H9 (cell line): ENCODE measurements around the gene SLC29A2. TPM values are rescaled to one million over a fixed set of nuclear protein-coding genes. Genes with fewer than 3 reads are reported as not detected.
"Not testable (repeated sequence)": the region's sequence is repeated elsewhere in the genome, so short reads cannot be mapped to it uniquely, and the experiment has no call there.

Experiments used
- DNase-seq: peaks from one replicate; pipeline ENCODE4 v3.0.0-alpha.2; 2017
- H2AFZ ChIP-seq: one replicate; pipeline ENCODE4 v1.6.1; 2013; ENCODE audit warnings: mild to moderate bottlenecking, low read length, control low read depth, moderate library complexity
- H2AK5ac ChIP-seq: 2 replicates; pipeline ENCODE4 v1.6.1; 2013; ENCODE audit warnings: low read length, control low read depth, mixed read lengths; ENCODE audit not compliant: insufficient read length
- H2BK120ac ChIP-seq: one replicate; pipeline ENCODE4 v1.6.1; 2013; ENCODE audit warnings: low read depth, mild to moderate bottlenecking, low read length, control low read depth, inconsistent platforms; ENCODE audit not compliant: poor library complexity, severe bottlenecking
- H2BK12ac ChIP-seq: 2 replicates; pipeline ENCODE4 v1.6.1; 2013; ENCODE audit warnings: low read length, control low read depth, mixed read lengths, low read depth; ENCODE audit not compliant: insufficient read length
- H2BK15ac ChIP-seq: 2 replicates; pipeline ENCODE4 v1.6.1; 2013; ENCODE audit warnings: low read depth, low read length, control low read depth
- H2BK20ac ChIP-seq: one replicate; pipeline ENCODE4 v1.6.1; 2013; ENCODE audit warnings: low read depth, mild to moderate bottlenecking, low read length, control low read depth, inconsistent platforms; ENCODE audit not compliant: poor library complexity, severe bottlenecking
- H2BK5ac ChIP-seq: 2 replicates; pipeline ENCODE4 v1.6.1; 2013; ENCODE audit warnings: low read length, control low read depth, mixed read lengths; ENCODE audit not compliant: insufficient read length
- H3K14ac ChIP-seq: 2 replicates; pipeline ENCODE4 v1.6.1; 2013; ENCODE audit warnings: low read length, control low read depth; ENCODE audit not compliant: insufficient read depth
- H3K18ac ChIP-seq: 2 replicates; pipeline ENCODE4 v1.6.1; 2013; ENCODE audit warnings: low read depth, mild to moderate bottlenecking, mixed read lengths, low read length, control low read depth; ENCODE audit not compliant: insufficient read length
- H3K23ac ChIP-seq: 2 replicates; pipeline ENCODE4 v1.6.1; 2013; ENCODE audit warnings: low read length, control low read depth, mixed read lengths, low read depth; ENCODE audit not compliant: insufficient read length
- H3K23me2 ChIP-seq: 2 replicates; pipeline ENCODE4 v1.6.1; 2013; ENCODE audit warnings: low read depth, mild to moderate bottlenecking, mixed read lengths, low read length, control low read depth; ENCODE audit not compliant: insufficient read length, poor library complexity, severe bottlenecking
- H3K27ac ChIP-seq: 2 replicates; pipeline ENCODE4 v1.5.1; 2013; ENCODE audit warnings: low read length, control low read depth, mixed read lengths, low read depth; ENCODE audit not compliant: insufficient read length
- H3K27me3 ChIP-seq: 2 replicates; pipeline ENCODE4 v1.6.1; 2013; ENCODE audit warnings: low read length, control low read depth, inconsistent platforms; ENCODE audit not compliant: insufficient read depth
- H3K4ac ChIP-seq: 2 replicates; pipeline ENCODE4 v1.6.1; 2013; ENCODE audit warnings: low read depth, mild to moderate bottlenecking, control low read depth, inconsistent platforms, low read length, moderate library complexity
- H3K4me1 ChIP-seq: 2 replicates; pipeline ENCODE4 v1.6.1; 2013; ENCODE audit warnings: low read length, control low read depth, inconsistent platforms; ENCODE audit not compliant: insufficient read depth
- H3K4me2 ChIP-seq: 2 replicates; pipeline ENCODE4 v1.6.1; 2013; ENCODE audit warnings: low read length, control low read depth, mixed read lengths; ENCODE audit not compliant: insufficient read length, insufficient read depth
- H3K56ac ChIP-seq: 2 replicates; pipeline ENCODE4 v1.6.1; 2013; ENCODE audit warnings: low read depth, mild to moderate bottlenecking, mixed read lengths, low read length, control low read depth; ENCODE audit not compliant: insufficient read length
- H3K79me1 ChIP-seq: 2 replicates; pipeline ENCODE4 v1.6.1; 2013; ENCODE audit warnings: low read depth, mild to moderate bottlenecking, moderate library complexity, low read length, control low read depth, inconsistent platforms; ENCODE audit not compliant: insufficient read depth, poor library complexity, severe bottlenecking
- H3K79me2 ChIP-seq: 2 replicates; pipeline ENCODE4 v1.6.1; 2013; ENCODE audit warnings: low read length, control low read depth, inconsistent platforms; ENCODE audit not compliant: insufficient read depth
- H3K9ac ChIP-seq: 2 replicates; pipeline ENCODE4 v1.6.1; 2013; ENCODE audit warnings: low read length, control low read depth, mixed read lengths; ENCODE audit not compliant: insufficient read length; ENCODE audit errors: extremely low read depth
- H3K9me3 ChIP-seq: one replicate; pipeline ENCODE4 v1.6.1; 2013; ENCODE audit warnings: low read depth, low read length, inconsistent platforms; ENCODE audit not compliant: control insufficient read depth
- H3T11ph ChIP-seq: one replicate; pipeline ENCODE4 v1.6.1; 2013; ENCODE audit warnings: mild to moderate bottlenecking, low read length, control low read depth, inconsistent platforms
- H4K20me1 ChIP-seq: one replicate; pipeline ENCODE4 v1.6.1; 2013; ENCODE audit not compliant: control insufficient read depth, insufficient read length, insufficient read depth
- H4K5ac ChIP-seq: 2 replicates; pipeline ENCODE4 v1.6.1; 2013; ENCODE audit warnings: low read depth, mild to moderate bottlenecking, mixed read lengths, low read length, control low read depth; ENCODE audit not compliant: insufficient read length
- H4K8ac ChIP-seq: replicated peaks from 2 replicates; pipeline ENCODE4 v1.6.1; 2013; ENCODE audit warnings: low read length, control low read depth, mixed read lengths, low read depth; ENCODE audit not compliant: insufficient read length
- H4K91ac ChIP-seq: 2 replicates; pipeline ENCODE4 v1.6.1; 2013; ENCODE audit warnings: low read depth, mild to moderate bottlenecking, moderate library complexity, mixed read lengths, low read length, control low read depth; ENCODE audit not compliant: insufficient read length
- H3K27ac Mint-ChIP-seq, 3 experiments: 2 replicates in 2 of 3; 3 replicates in 1 of 3; pipeline ENCODE4 v1.8.0; 2020 to 2021; ENCODE audit warnings: mixed read lengths in 3 of 3, mild to moderate bottlenecking in 1 of 3, moderate library complexity in 1 of 3
- H3K27me3 Mint-ChIP-seq: 2 replicates; pipeline ENCODE4 v1.8.0; 2021; ENCODE audit warnings: low read depth, mild to moderate bottlenecking, moderate library complexity, mixed read lengths
- H3K36me3 Mint-ChIP-seq, 3 experiments: 2 replicates in 2 of 3; 3 replicates in 1 of 3; pipeline ENCODE4 v1.8.0; 2020 to 2021; ENCODE audit warnings: low read depth in 3 of 3, mixed read lengths in 3 of 3; ENCODE audit not compliant: insufficient read depth in 1 of 3
- H3K4me1 Mint-ChIP-seq, 2 experiments: 2 replicates each; pipeline ENCODE4 v1.8.0; 2020; ENCODE audit warnings: mixed read lengths in 2 of 2
- H3K4me3 Mint-ChIP-seq, 2 experiments: 2 replicates in 1 of 2; 3 replicates in 1 of 2; pipeline ENCODE4 v1.8.0; 2020 to 2021; ENCODE audit warnings: mild to moderate bottlenecking in 2 of 2, mixed read lengths in 2 of 2, moderate library complexity in 1 of 2
- H3K9me3 Mint-ChIP-seq, 2 experiments: 2 replicates in 1 of 2; 3 replicates in 1 of 2; pipeline ENCODE4 v1.8.0; 2020; ENCODE audit warnings: mild to moderate bottlenecking in 2 of 2, mixed read lengths in 2 of 2, moderate library complexity in 1 of 2
- WGBS: extraction: QIAGEN DNeasy Blood & Tissue Kit; methylation state at CpG from one replicate; pipeline ENCODE4 v1.1.7; 2013; ENCODE audit warnings: missing lambda C conversion rate, low lambda C conversion rate, mixed read lengths; ENCODE audit not compliant: insufficient read length; ENCODE audit errors: extremely low coverage; 5-methylcytosine and 5-hydroxymethylcytosine counted together
- total RNA-seq: library from RNA; stranded (reverse); gene quantifications from 2 replicates; pipeline ENCODE4 v1.2.1, GENCODE V29; 2021
- TF ChIP-seq, protein P1 (sequence below): fragments of 200-600 bp; sonication (generic); conservative IDR thresholded peaks from 3 replicates; pipeline ENCODE4 v1.8.0; 2021; ENCODE audit warnings: antibody characterized with exemption, mild to moderate bottlenecking

SLC29A2 gene
- total RNA-seq, 1 experiment from 2014 or later, result 29.8 TPM

DNA sequence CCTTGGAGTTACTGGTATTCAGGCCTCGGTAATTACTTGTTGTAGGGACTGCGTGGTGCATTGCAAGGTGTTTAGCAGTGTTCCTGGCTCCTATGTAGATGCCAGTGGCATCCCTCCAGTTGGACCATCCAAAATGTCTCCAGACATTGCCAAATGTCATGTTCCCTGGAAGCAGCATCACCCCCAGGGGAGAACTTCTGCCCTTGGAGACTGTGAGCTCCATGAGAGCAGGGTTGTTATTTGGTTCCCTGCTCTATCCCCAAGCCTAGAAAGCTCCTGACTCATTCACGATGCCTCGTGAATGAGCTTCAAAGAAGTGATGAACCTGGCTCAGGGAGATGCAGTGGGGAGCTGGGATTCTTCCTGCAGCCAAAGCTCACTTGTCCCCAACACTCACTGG lies 50.0 kb downstream of the SLC29A2 start:
- H3K14ac ChIP-seq, result no peak overlapping the region
- no peak overlapping the region for H2BK20ac ChIP-seq
- H3K36me3 Mint-ChIP-seq, result peaks cover 8 to 18% (median 16%) of the 10 kb centered on the region in 3 experiments
- no peak overlapping the region for H2AFZ ChIP-seq
- no peak overlapping the region for H4K8ac ChIP-seq
- H3K79me2 ChIP-seq, result no peaks in the 10 kb centered on the region
- H4K5ac ChIP-seq, result no peak overlapping the region
- DNase-seq, result no peak
- no peak overlapping the region for H4K91ac ChIP-seq
- no peak overlapping the region for H3K4ac ChIP-seq
- H2BK5ac ChIP-seq, result no peak overlapping the region
- TF ChIP-seq, protein P1, sequence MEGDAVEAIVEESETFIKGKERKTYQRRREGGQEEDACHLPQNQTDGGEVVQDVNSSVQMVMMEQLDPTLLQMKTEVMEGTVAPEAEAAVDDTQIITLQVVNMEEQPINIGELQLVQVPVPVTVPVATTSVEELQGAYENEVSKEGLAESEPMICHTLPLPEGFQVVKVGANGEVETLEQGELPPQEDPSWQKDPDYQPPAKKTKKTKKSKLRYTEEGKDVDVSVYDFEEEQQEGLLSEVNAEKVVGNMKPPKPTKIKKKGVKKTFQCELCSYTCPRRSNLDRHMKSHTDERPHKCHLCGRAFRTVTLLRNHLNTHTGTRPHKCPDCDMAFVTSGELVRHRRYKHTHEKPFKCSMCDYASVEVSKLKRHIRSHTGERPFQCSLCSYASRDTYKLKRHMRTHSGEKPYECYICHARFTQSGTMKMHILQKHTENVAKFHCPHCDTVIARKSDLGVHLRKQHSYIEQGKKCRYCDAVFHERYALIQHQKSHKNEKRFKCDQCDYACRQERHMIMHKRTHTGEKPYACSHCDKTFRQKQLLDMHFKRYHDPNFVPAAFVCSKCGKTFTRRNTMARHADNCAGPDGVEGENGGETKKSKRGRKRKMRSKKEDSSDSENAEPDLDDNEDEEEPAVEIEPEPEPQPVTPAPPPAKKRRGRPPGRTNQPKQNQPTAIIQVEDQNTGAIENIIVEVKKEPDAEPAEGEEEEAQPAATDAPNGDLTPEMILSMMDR, result no peak
- no peak overlapping the region for H2AK5ac ChIP-seq
- no peak overlapping the region for H3K18ac ChIP-seq
- H3K9me3 Mint-ChIP-seq, result peaks cover 14 to 20% of the 10 kb centered on the region in 2 experiments
- H3K4me1 ChIP-seq, result peaks cover 2% of the 10 kb centered on the region; the same call in 1 of the 2 replicates
- no peak overlapping the region for H3K27ac ChIP-seq
- no peak overlapping the region for H2BK12ac ChIP-seq
- H3K23me2 ChIP-seq, result no peaks in the 10 kb centered on the region
- H2BK15ac ChIP-seq, result no peak overlapping the region
- no peak overlapping the region for H3K9ac ChIP-seq
- H3T11ph ChIP-seq, result no peak overlapping the region
- H3K27me3 ChIP-seq, result no peaks in the 10 kb centered on the region
- H3K4me2 ChIP-seq, result no peak overlapping the region
- H3K27ac Mint-ChIP-seq, result no peak overlapping the region
- H3K9me3 ChIP-seq, result no peaks in the 10 kb centered on the region
- H3K4me3 Mint-ChIP-seq, result no peak overlapping the region
- no peaks in the 10 kb centered on the region for H4K20me1 ChIP-seq
- H3K56ac ChIP-seq, result no peak overlapping the region
- no peaks in the 10 kb centered on the region for H3K79me1 ChIP-seq
- peaks cover 14% of the 10 kb centered on the region for H3K27me3 Mint-ChIP-seq
- no peak overlapping the region for H3K23ac ChIP-seq
- H2BK120ac ChIP-seq, result no peak overlapping the region
- peaks cover 21 to 32% of the 10 kb centered on the region in 2 experiments for H3K4me1 Mint-ChIP-seq
- no CpG with 5 or more reads among the region's 4 CpGs for WGBS

DNA sequence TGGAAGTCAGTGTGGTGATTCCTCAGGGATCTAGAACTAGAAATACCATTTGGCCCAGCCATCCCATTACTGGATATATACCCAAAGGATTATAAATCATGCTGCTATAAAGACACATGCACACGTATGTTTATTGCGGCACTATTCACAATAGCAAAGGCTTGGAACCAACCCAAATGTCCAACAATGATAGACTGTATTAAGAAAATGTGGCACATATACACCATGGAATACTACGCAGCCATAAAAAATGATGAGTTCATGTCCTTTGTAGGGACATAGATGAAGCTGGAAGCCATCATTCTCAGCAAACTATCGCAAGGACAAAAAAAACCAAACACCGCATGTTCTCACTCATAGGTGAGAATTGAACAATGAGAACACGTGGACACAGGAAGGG lies 50.8 kb downstream of the SLC29A2 start:
- H3K4me1 ChIP-seq, H2BK5ac ChIP-seq, H3K27ac ChIP-seq, H2AFZ ChIP-seq, H2BK120ac ChIP-seq, H4K8ac ChIP-seq, H2BK12ac ChIP-seq, H3K9ac ChIP-seq, H4K5ac ChIP-seq, H4K20me1 ChIP-seq, H3K9me3 ChIP-seq, H3K4ac ChIP-seq, H3K23ac ChIP-seq, H2BK15ac ChIP-seq, H3K79me1 ChIP-seq, DNase-seq, H3K27me3 ChIP-seq, H3K18ac ChIP-seq, H3K4me2 ChIP-seq, H3K23me2 ChIP-seq, H3K56ac ChIP-seq, H3K14ac ChIP-seq, H3K4me3 Mint-ChIP-seq, H4K91ac ChIP-seq, H2AK5ac ChIP-seq, H3K79me2 ChIP-seq, H3K27ac Mint-ChIP-seq, H2BK20ac ChIP-seq, H3T11ph ChIP-seq: not testable (repeated sequence)
- peaks cover 8 to 18% (median 16%) of the 10 kb centered on the region in 3 experiments for H3K36me3 Mint-ChIP-seq
- WGBS, result no CpG with 5 or more reads among the region's 6 CpGs
- H3K27me3 Mint-ChIP-seq, result peaks cover 16% of the 10 kb centered on the region
- peaks cover 21 to 28% of the 10 kb centered on the region in 2 experiments for H3K4me1 Mint-ChIP-seq
- peaks cover 14 to 20% of the 10 kb centered on the region in 2 experiments for H3K9me3 Mint-ChIP-seq
